K562 treated with DMSO at 1 percent for 12 hours (cell line): Measurements from ENCODE around the gene SLC36A3. TPM values are rescaled to one million over a fixed set of nuclear protein-coding genes. Genes with fewer than 3 reads are reported as not detected.

Source experiments
- total RNA-seq: library from RNA; unstranded; fragments of 300-600 nt; gene quantifications from 2 replicates; pipeline ENCODE4 v1.2.3, GENCODE V29; 2022; ENCODE audit not compliant: insufficient read depth

Gene SLC36A3
- total RNA-seq = not detected in 2 replicates

GRCh38 chr5:151303666-151304065 is at the start of gene SLC36A3:
TSS of gene SLC36A3 (minus strand) at chr5:151303766. CDS start at chr5:151303354, 412 bp downstream.

GRCh38 chr5:151347369-151347768 is 43.8 kb upstream of the SLC36A3 start, which contains the start of gene SLC36A2:
TSS of gene SLC36A2 (minus strand) at chr5:151347559. CDS start at chr5:151347460, 99 bp downstream.

DNA sequence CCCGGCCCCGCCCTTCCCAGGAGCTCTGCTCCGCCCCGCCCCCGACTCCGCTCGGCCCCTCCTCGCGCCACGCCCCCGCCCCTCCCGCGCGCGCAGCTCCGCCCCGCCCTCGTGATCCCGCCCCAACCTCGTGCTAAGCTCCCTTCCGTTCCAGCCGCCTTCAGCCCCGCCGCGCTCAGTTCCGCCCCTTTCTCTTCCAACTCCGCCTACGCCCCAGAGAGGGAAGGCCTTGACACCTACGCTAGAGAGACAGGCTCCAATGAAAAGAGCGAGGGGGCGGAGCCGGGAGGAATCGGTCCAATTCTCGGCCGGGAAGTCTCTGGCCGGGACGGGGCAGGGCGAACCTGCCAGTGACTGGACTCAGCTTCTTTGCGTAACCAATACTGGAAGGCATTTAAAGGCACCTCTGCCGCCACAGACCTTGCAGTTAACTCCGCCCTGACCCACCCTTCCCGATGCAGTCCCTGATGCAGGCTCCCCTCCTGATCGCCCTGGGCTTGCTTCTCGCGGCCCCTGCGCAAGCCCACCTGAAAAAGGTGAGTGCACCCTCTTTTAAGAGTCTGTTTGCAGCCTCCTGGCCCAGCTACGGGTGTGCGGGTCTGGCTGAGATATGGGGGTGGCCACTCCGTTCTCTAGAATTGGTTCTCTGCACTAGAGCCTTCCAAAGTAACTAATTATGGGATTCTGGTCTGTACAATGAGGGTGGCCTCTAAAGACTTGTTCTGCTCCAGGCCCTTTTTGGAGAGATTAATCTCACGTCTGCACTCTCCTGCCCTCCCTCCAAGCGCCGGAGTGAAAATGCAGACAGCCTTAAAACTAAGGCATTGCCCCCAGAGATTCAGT is 50.6 kb downstream of the SLC36A3 start, which contains the start of gene GM2A:
Gene GM2A (plus strand): TSS at position 424 of the 843 bp plus-strand sequence. CDS start 32 bp downstream, at position 456.

Other genes with a start within 250 kb of the SLC36A3 start
- 38.5 and 55.4 TPM in 2 replicates for gene TNIP1, start 222.7 kb downstream of the SLC36A3 start, total RNA-seq
- gene ANXA6, start 146.0 kb downstream of the SLC36A3 start, total RNA-seq = 17.9 and 27.0 TPM in 2 replicates
- 8.4 and 20.4 TPM in 2 replicates for gene CCDC69, start 79.7 kb downstream of the SLC36A3 start, total RNA-seq
- gene GM2A, start 50.6 kb downstream of the SLC36A3 start, total RNA-seq = 26.8 and 60.4 TPM in 2 replicates
- gene SLC36A2, start 43.8 kb upstream of the SLC36A3 start, total RNA-seq = not detected in 2 replicates
- gene SLC36A1, start 143.8 kb upstream of the SLC36A3 start, total RNA-seq = 1.7 and 5.8 TPM in 2 replicates